Osteoblast (primary cell): ENCODE measurements around the gene THG1L. TPM values are rescaled to one million over a fixed set of nuclear protein-coding genes. Genes with fewer than 3 reads are reported as not detected.
A peak's percentile ranks its signal among the peaks of the same experiment; 100 is the strongest.
"Not testable (repeated sequence)": the region's sequence is repeated elsewhere in the genome, so short reads cannot be mapped to it uniquely, and the experiment has no call there.

Experiments
- DNase-seq: peaks from one replicate; pipeline ENCODE4 v3.0.0; 2011; ENCODE audit warnings: low spot score, mixed read lengths; ENCODE audit not compliant: insufficient read length; ENCODE audit errors: missing footprints
- H2AFZ ChIP-seq: 2 replicates; pipeline ENCODE4 v1.6.0; 2011; ENCODE audit warnings: mild to moderate bottlenecking, low read length
- H3K27ac ChIP-seq: 2 replicates; pipeline ENCODE4 v1.5.1; 2011; ENCODE audit warnings: mild to moderate bottlenecking, low read depth, low read length, moderate library complexity
- H3K27me3 ChIP-seq: 2 replicates; pipeline ENCODE4 v1.6.0; 2012; ENCODE audit warnings: mild to moderate bottlenecking, control low read depth, inconsistent platforms, low read length, moderate library complexity; ENCODE audit not compliant: insufficient read depth
- H3K36me3 ChIP-seq: 2 replicates; pipeline ENCODE4 v1.5.1; 2011; ENCODE audit warnings: mild to moderate bottlenecking, low read length, control low read depth, moderate library complexity; ENCODE audit not compliant: insufficient read depth
- H3K4me1 ChIP-seq: 2 replicates; pipeline ENCODE4 v1.5.1; 2011; ENCODE audit warnings: mild to moderate bottlenecking, low read length, control low read depth, moderate library complexity; ENCODE audit not compliant: insufficient read depth
- H3K4me2 ChIP-seq: 2 replicates; pipeline ENCODE4 v1.6.0; 2011; ENCODE audit warnings: mild to moderate bottlenecking, low read length; ENCODE audit not compliant: insufficient read depth
- H3K4me3 ChIP-seq: fragments of 200-600 bp; sonication (generic); 3 replicates; pipeline ENCODE4 v1.5.1; 2012; ENCODE audit warnings: mild to moderate bottlenecking, low read length, inconsistent platforms; ENCODE audit not compliant: insufficient read depth
- H3K79me2 ChIP-seq: 2 replicates; pipeline ENCODE4 v1.6.0; 2012; ENCODE audit warnings: mild to moderate bottlenecking, low read length, control low read depth, inconsistent platforms; ENCODE audit not compliant: insufficient read depth
- H3K9me3 ChIP-seq: 2 replicates; pipeline ENCODE4 v1.5.1; 2011; ENCODE audit warnings: low read depth, low read length, control low read depth
- H4K20me1 ChIP-seq: 2 replicates; pipeline ENCODE4 v1.6.0; 2012; ENCODE audit warnings: mild to moderate bottlenecking, low read length, control low read depth; ENCODE audit not compliant: insufficient read depth
- CTCF ChIP-seq: IDR thresholded peaks from 2 replicates; pipeline ENCODE4 v1.5.1; 2011; ENCODE audit warnings: mild to moderate bottlenecking, low read depth, low read length, moderate library complexity; ENCODE audit errors: extremely low read depth
- total RNA-seq: library from RNA; depleted of rRNA; stranded (reverse); fragments of >200 nt; gene quantifications from 2 replicates; pipeline ENCODE4 v1.2.3, GENCODE V29; 2012

Gene THG1L
- 27.9 and 30.6 TPM in 2 replicates for total RNA-seq

GRCh38 chr5:157731272-157732129, at the start of gene THG1L:
Gene THG1L (plus strand): TSS chr5:157731420. CDS start chr5:157731441, 21 bp downstream.
- H2AFZ ChIP-seq = peak within 1 kb of the TSS; percentile 98
- H3K4me2 ChIP-seq = peak within 1 kb of the TSS; percentile 97
- H3K4me3 ChIP-seq = peak within 1 kb of the TSS; percentile 90
- H4K20me1 ChIP-seq = no peaks in the 10 kb centered on the region
- TF ChIP-seq CTCF = no peak
- DNase-seq = peak; percentile 95
- H3K27ac ChIP-seq = peak within 1 kb of the TSS; percentile 92
- no peaks in the 10 kb centered on the region for H3K9me3 ChIP-seq
- peaks cover 19% of the 10 kb centered on the region for H3K36me3 ChIP-seq
- no peaks in the 10 kb centered on the region for H3K79me2 ChIP-seq
- H3K4me1 ChIP-seq = peaks cover 10% of the 10 kb centered on the region
- H3K27me3 ChIP-seq = no peaks in the 10 kb centered on the region

- Histone ChIP-seq H3K4me1 (no peaks in the 10 kb centered on the region), H2AFZ (no peak overlapping the region), H4K20me1 (no peaks in the 10 kb centered on the region), H3K79me2 (no peaks in the 10 kb centered on the region), H3K27me3 (no peaks in the 10 kb centered on the region), H3K36me3 (no peaks in the 10 kb centered on the region), H3K4me3 (no peak overlapping the region), H3K4me2 (no peak overlapping the region), H3K9me3 (no peaks in the 10 kb centered on the region), H3K27ac (no peak overlapping the region)
- DNase-seq = peak; percentile 79
- TF ChIP-seq CTCF = no peak
Measured at GRCh38 chr5:157682257-157682656, 49.0 kb upstream of the THG1L start.

- not testable (repeated sequence) for H2AFZ ChIP-seq
Measured at GRCh38 chr5:157686276-157687197, 44.7 kb upstream of the THG1L start.

GRCh38 chr5:157687198-157687554, 44.0 kb upstream of the THG1L start:
- TF ChIP-seq CTCF = no peak
- Histone ChIP-seq H4K20me1 (no peaks in the 10 kb centered on the region), H3K9me3 (no peaks in the 10 kb centered on the region), H3K36me3 (no peaks in the 10 kb centered on the region), H3K4me3 (no peak overlapping the region), H3K4me2 (no peak overlapping the region), H3K27me3 (no peaks in the 10 kb centered on the region), H3K79me2 (no peaks in the 10 kb centered on the region), H3K4me1 (no peaks in the 10 kb centered on the region), H2AFZ (no peak overlapping the region), H3K27ac (no peak overlapping the region)
- DNase-seq = no peak

More at GRCh38 chr5:157686276-157687197, 44.7 kb upstream of the THG1L start:
- H3K4me3 ChIP-seq, H3K27ac ChIP-seq, H3K4me1 ChIP-seq, DNase-seq, H3K4me2 ChIP-seq, H3K9me3 ChIP-seq, H3K27me3 ChIP-seq, H4K20me1 ChIP-seq, H3K36me3 ChIP-seq, H3K79me2 ChIP-seq: not testable (repeated sequence)
